ENCODE measurements around the gene HCST. TPM values are rescaled to one million over a fixed set of nuclear protein-coding genes. Genes with fewer than 3 reads are reported as not detected.

Gene HCST
- total and polyA plus RNA-seq, 12 donors: 2.8 to 97.2 (median 10.5) TPM; not detected in 1

DNA sequence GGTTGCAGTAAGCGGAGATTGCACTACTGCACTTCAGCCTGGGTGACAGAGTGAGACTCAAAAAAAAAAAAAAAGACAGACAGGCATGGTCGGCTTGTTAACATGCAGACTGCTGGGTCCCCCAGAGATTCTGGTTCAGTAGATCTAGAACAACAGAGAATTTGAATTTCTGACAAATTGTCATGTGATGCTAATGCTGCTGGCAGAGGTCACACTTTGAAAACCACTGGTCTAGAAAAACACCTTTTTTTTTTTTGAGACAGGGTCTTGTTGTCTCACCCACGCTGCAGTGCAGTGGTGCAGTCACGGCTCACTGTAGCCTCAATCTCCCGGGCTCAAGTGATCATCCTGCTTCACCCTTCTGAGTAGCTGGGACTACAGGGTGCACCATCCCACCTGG lies 26.2 kb downstream of the HCST start:
- H3K36me3 ChIP-seq (replicated peaks in 1 of 2): no peaks in the 10 kb centered on the region
- intact Hi-C loops (cut with DNase I): no loop called here
- no peak for DNase-seq
- no peak overlapping the region for H3K4me3 ChIP-seq
- peaks cover 0 to 5% (median 0%) of the 10 kb centered on the region in 3 donors for H3K9me3 ChIP-seq (replicated peaks in 1 of 3)
- no peak overlapping the region for H3K27ac ChIP-seq
- WGBS, 4 donors: 63 to 76% (median 71%) methylated on average over 4 to 5 of the region's 5 CpGs
- H3K4me1 ChIP-seq (replicated peaks in 1 of 2): peaks cover 6 to 7% of the 10 kb centered on the region in 2 donors
- TF ChIP-seq, protein P1, sequence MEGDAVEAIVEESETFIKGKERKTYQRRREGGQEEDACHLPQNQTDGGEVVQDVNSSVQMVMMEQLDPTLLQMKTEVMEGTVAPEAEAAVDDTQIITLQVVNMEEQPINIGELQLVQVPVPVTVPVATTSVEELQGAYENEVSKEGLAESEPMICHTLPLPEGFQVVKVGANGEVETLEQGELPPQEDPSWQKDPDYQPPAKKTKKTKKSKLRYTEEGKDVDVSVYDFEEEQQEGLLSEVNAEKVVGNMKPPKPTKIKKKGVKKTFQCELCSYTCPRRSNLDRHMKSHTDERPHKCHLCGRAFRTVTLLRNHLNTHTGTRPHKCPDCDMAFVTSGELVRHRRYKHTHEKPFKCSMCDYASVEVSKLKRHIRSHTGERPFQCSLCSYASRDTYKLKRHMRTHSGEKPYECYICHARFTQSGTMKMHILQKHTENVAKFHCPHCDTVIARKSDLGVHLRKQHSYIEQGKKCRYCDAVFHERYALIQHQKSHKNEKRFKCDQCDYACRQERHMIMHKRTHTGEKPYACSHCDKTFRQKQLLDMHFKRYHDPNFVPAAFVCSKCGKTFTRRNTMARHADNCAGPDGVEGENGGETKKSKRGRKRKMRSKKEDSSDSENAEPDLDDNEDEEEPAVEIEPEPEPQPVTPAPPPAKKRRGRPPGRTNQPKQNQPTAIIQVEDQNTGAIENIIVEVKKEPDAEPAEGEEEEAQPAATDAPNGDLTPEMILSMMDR (IDR thresholded peaks at IDR 0.05): no peak
- no peak for TF ChIP-seq POLR2A (IDR thresholded peaks at IDR 0.05)
- H3K27me3 ChIP-seq: no peaks in the 10 kb centered on the region

DNA sequence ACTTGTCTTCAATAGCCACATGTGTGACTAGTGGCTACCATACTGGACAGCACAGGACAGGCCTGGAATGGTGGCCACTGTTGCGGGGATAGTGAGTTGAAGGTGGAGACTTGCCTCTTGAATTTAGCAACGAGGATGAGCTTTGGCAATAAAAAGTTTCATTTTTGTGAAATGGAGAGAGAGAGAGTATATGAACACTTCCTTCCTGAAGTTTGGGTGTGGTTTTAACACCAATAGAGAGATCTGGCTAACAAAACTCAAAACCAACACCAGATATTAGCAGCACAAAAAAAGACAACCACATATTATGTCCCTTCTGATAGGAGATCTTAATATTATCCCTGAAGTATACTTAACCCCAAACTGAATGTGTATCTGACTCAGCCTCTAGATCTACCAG lies 27.5 kb downstream of the HCST start:
- DNase-seq: no peak
- TF ChIP-seq POLR2A (IDR thresholded peaks at IDR 0.05): no peak
- H3K27ac ChIP-seq: peak overlapping the region in 2 of 5 donors; percentile 7 to 26
- H3K4me3 ChIP-seq: no peak overlapping the region
- peaks cover 6 to 7% of the 10 kb centered on the region in 2 donors for H3K4me1 ChIP-seq (replicated peaks in 1 of 2)
- WGBS, 4 donors: 61 to 67% (median 64%) methylated on average over 2 of the region's 2 CpGs
- H3K9me3 ChIP-seq (replicated peaks in 1 of 3): peaks cover 0 to 5% (median 0%) of the 10 kb centered on the region in 3 donors
- no peaks in the 10 kb centered on the region for H3K36me3 ChIP-seq (replicated peaks in 1 of 2)
- no peaks in the 10 kb centered on the region for H3K27me3 ChIP-seq
- intact Hi-C loops (cut with DNase I): loop anchor here in 1 of 2 donors (10.0 kb wide), 1 partner anchor 235 kb away; no protein-coding TSS in a partner anchor

DNA sequence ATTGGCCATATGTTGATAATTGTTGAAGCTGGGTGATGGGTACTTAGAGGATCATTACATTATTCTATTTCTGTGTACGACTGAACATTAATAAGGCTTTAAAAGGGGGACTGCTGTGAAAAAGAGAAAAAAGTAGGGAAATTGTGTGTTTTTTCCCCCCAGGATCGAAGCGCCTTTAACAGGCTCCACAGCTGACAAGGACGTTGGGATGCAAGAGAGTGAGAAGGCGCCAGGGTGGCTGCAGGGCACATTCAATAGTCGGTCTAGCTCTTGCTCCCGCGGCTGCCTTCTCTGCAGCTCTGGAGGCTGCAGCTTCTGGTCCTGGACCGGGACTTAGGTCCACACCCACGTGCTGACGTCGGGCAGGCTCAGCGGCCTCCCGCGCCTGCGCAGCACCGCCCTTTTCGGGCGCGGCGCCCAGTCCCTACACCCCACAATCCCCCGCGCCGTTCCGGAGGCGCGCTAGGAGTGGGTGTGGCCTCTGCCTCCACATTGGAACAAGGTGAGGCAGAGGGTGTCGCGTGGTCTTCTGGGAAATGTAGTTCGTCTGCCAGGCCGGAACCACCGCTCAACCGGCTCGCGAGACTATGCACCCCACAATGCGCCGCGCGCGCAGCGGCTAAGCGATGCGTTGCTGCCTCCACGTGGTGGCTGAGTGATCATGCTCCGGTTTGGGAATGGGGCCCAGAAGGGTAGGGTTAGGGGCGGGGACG lies 29.0 kb downstream of the HCST start:
- Histone ChIP-seq H3K27me3 (no peaks in the 10 kb centered on the region), H3K4me1 (replicated peaks in 1 of 2) (peaks cover 14 to 15% of the 10 kb centered on the region in 2 donors), H3K36me3 (replicated peaks in 1 of 2) (no peaks in the 10 kb centered on the region), H3K27ac (peak overlapping the region in 2 of 5 donors; percentile 36 to 79), H3K4me3 (peak overlapping the region in 1 of 4 donors; percentile 11), H3K9me3 (replicated peaks in 1 of 3) (no peaks in the 10 kb centered on the region)
- peak; percentile 80 to 85 for TF ChIP-seq POLR2A (IDR thresholded peaks at IDR 0.05)
- TF ChIP-seq, protein P1 (IDR thresholded peaks at IDR 0.05): peak; percentile 57 to 99 (median 97)
- 0 to 1% (median 0%) methylated on average over 24 to 47 of the region's 47 CpGs for WGBS, 4 donors
- peak; percentile 99 to 100 (median 99) for DNase-seq
- intact Hi-C loops (cut with DNase I): loop anchor here in 1 of 2 donors (10.0 kb wide), 1 partner anchor 237 kb away; no protein-coding TSS in a partner anchor

DNA sequence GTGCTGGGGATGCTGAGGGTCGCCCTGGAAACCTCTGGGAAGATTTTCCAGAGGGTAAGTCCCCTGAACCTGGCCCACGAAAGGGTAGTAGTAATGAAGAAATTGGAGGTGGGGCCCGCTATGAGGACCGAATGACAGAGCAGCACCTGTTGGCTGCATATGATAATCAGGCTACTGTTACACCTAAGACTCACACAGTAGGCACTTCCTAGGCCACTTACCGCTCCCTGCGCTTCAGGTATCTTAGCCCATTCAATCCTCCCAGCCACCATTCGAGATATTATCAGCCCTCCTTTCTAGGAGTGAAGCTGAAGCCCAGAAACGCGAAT lies 29.5 kb downstream of the HCST start:
- intact Hi-C loops (cut with DNase I): loop anchor here in 1 of 2 donors (2.0 to 10.0 kb wide), 2 partner anchors 49 to 237 kb away; no protein-coding TSS in a partner anchor
- H3K27me3 ChIP-seq: no peaks in the 10 kb centered on the region
- no peak overlapping the region for H3K27ac ChIP-seq
- no peak overlapping the region for H3K4me3 ChIP-seq
- 3 to 10% (median 5%) methylated on average over 8 to 9 of the region's 9 CpGs for WGBS, 4 donors
- no peak for DNase-seq
- H3K4me1 ChIP-seq (replicated peaks in 1 of 2): peaks cover 17 to 18% of the 10 kb centered on the region in 2 donors
- no peaks in the 10 kb centered on the region for H3K36me3 ChIP-seq (replicated peaks in 1 of 2)
- TF ChIP-seq, protein P1 (IDR thresholded peaks at IDR 0.05): no peak
- no peak for TF ChIP-seq POLR2A (IDR thresholded peaks at IDR 0.05)
- no peaks in the 10 kb centered on the region for H3K9me3 ChIP-seq (replicated peaks in 1 of 3)
